HepG2 (cell line): ENCODE measurements around the gene EPHB3. TPM values are rescaled to one million over a fixed set of nuclear protein-coding genes. Genes with fewer than 3 reads are reported as not detected.

Experiments
- AFF4 ChIP-seq: sonication (generic); formaldehyde crosslinking; IDR thresholded peaks from 2 replicates; pipeline ENCODE4 v1.4.0; 2020; ENCODE audit warnings: missing genetic modification reagents
- CBFB ChIP-seq: sonication (generic); formaldehyde crosslinking; IDR thresholded peaks from 2 replicates; pipeline ENCODE4 v1.4.0; 2020; ENCODE audit warnings: missing genetic modification reagents
- CBX1 ChIP-seq: IDR thresholded peaks from one replicate; pipeline ENCODE4 v1.6.1; 2016; ENCODE audit warnings: antibody characterized with exemption, low read depth
- HOXA5 ChIP-seq: sonication (generic); formaldehyde crosslinking; IDR thresholded peaks from 2 replicates; pipeline ENCODE4 v1.4.0; 2020; ENCODE audit warnings: missing genetic modification reagents
- KDM2A ChIP-seq: sonication (generic); formaldehyde crosslinking; IDR thresholded peaks from 2 replicates; pipeline ENCODE4 v1.4.0; 2020; ENCODE audit warnings: low read depth, missing genetic modification reagents, borderline replicate concordance
- MEIS2 ChIP-seq: sonication (generic); formaldehyde crosslinking; IDR thresholded peaks from 2 replicates; pipeline ENCODE4 v1.9.0; 2021; ENCODE audit warnings: mild to moderate bottlenecking, missing genetic modification reagents
- NCOA5 ChIP-seq: sonication (generic); formaldehyde crosslinking; IDR thresholded peaks from 2 replicates; pipeline ENCODE4 v1.4.0; 2020; ENCODE audit warnings: missing genetic modification reagents
- PCBP1 ChIP-seq: fragments of 200-400 bp; formaldehyde crosslinking; IDR thresholded peaks from 2 replicates; pipeline ENCODE4 v1.6.1; 2017; ENCODE audit warnings: mild to moderate bottlenecking, low read depth, low read length, borderline replicate concordance
- RFXAP ChIP-seq: sonication (generic); formaldehyde crosslinking; IDR thresholded peaks from 2 replicates; pipeline ENCODE4 v1.4.0; 2020; ENCODE audit warnings: missing genetic modification reagents, borderline replicate concordance
- YY1 ChIP-seq: IDR thresholded peaks from 2 replicates; pipeline ENCODE4 v1.6.1; 2011; ENCODE audit warnings: low read length, low read depth, moderate library complexity, mild to moderate bottlenecking; ENCODE audit not compliant: insufficient read depth, insufficient replicate concordance
- ZMYM4 ChIP-seq: sonication (generic); formaldehyde crosslinking; IDR thresholded peaks from 2 replicates; pipeline ENCODE4 v1.8.1; 2023; ENCODE audit warnings: mild to moderate bottlenecking, missing genetic modification reagents
- ZNF3 ChIP-seq: IDR thresholded peaks from 2 replicates; pipeline ENCODE4 v1.7.0; 2017; ENCODE audit warnings: inconsistent platforms
- ZNF563 ChIP-seq: sonication (generic); formaldehyde crosslinking; IDR thresholded peaks from 2 replicates; pipeline ENCODE4 v1.8.0; 2022; ENCODE audit warnings: mild to moderate bottlenecking, moderate library complexity, missing genetic modification reagents
- ZNF720 ChIP-seq: sonication (generic); formaldehyde crosslinking; IDR thresholded peaks from 2 replicates; pipeline ENCODE4 v1.4.0; 2020; ENCODE audit warnings: missing genetic modification reagents
- ZNF891 ChIP-seq: sonication (generic); formaldehyde crosslinking; IDR thresholded peaks from 2 replicates; pipeline ENCODE4 v1.5.0; 2020; ENCODE audit warnings: mild to moderate bottlenecking, missing genetic modification reagents
- polyA plus RNA-seq, 8 experiments: library from polyadenylated mRNA; depleted of rRNA in 3 of 8; stranded (reverse) in 7 of 8; unstranded in 1 of 8; fragments of >200 nt; fragmentation: Illumina TruSeq in 4 of 8; extraction: Trizol in 4 of 8; gene quantifications; 2 replicates each; pipeline versions ENCODE4 v1.2.1 to v1.2.3, GENCODE V29; 2011 to 2016; ENCODE audit warnings: low read depth in 4 of 8, missing spikeins in 1 of 8, mixed read lengths in 1 of 8; ENCODE audit not compliant: insufficient read depth in 1 of 8
- total RNA-seq, 5 experiments: library from RNA; depleted of rRNA; stranded (reverse); fragments of >200 nt; fragmentation: Illumina TruSeq; extraction: Trizol; gene quantifications; 2 replicates each; pipeline ENCODE4 v1.2.3, GENCODE V29; 2016; ENCODE audit warnings: low read depth in 1 of 5
- TF ChIP-seq, protein P1 (sequence below): sonication (generic); formaldehyde crosslinking; IDR thresholded peaks from 2 replicates; pipeline ENCODE4 v1.5.1; 2020; ENCODE audit warnings: mild to moderate bottlenecking, moderate library complexity, missing genetic modification reagents
- TF ChIP-seq, protein P2 (sequence below): fragments of 450-650 bp; IDR thresholded peaks from 2 replicates; pipeline ENCODE4 v1.6.1; 2017; ENCODE audit warnings: mild to moderate bottlenecking
- TF ChIP-seq, protein P3 (sequence below): IDR thresholded peaks from 2 replicates; pipeline ENCODE4 v1.6.1; 2018; ENCODE audit warnings: missing genetic modification reagents, mild to moderate bottlenecking, missing compliant biosample characterization
- TF ChIP-seq, protein P4 (sequence below): sonication (generic); formaldehyde crosslinking; IDR thresholded peaks from 2 replicates; pipeline ENCODE4 v1.5.0; 2020; ENCODE audit warnings: missing genetic modification reagents

EPHB3 gene
- total and polyA plus RNA-seq, 2 of the 13 experiments (the other 11 are each of a cell fraction or from before 2014, with no cell fraction given): 0.01 TPM; not detected in 1

DNA sequence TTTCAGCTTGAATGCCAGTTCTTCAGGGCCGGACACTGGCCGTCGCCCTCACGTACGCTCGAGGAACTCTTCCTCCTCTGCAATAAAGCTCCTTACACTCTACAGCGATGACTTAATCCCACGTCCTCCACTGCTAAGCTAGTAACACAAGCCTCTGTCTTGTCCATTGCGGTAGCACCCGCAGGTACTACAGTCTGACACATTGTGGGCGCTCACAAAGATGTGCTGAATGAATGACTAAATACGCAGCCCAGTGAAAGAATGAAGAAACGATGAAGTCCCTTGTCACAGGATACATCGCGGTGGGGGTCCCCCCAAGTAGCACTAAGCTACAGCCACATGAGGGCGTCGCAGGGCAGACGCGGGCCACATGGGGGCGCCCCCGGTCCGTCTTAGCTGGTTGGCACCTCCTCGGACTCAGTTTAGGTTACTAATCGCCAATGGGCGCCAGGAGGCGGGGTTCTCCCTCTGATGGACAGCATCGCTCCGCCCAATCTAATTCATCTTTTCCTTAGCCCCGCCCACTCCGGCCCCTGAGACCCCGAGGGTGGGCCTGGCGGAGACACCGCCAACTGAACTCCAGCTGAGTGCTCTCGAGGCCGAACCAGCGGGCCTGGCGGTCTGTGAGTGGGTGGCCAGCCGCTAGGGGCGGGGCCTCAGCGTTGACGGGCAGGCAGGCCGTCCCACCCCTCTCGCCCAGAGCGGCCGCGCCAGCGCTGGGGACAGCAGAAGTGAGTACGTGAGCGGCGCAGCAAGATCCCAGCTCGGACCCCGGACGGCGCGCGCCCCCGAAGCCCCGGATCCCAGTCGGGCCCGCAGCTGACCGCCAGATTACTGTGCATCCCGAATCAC is at the start of gene EPHB3 (continued):
- TF ChIP-seq PCBP1 (0 out of 2 replicates have a peak, but pooled peaks have one; percentile 34), MEIS2 (CRISPR knock-in tag) (peak; percentile 29; the same call in 1 of the 2 replicates), HOXA5 (peak; percentile 58; the same call in 1 of the 2 replicates), KDM2A (CRISPR knock-in tag) (peak; percentile 69; the same call in 1 of the 2 replicates), ZNF720 (CRISPR knock-in tag) (no peak), ZNF891 (no peak), ZNF563 (CRISPR knock-in tag) (no peak), AFF4 (CRISPR knock-in tag) (no peak), CBX1 (peak; percentile 25), NCOA5 (CRISPR knock-in tag) (no peak), RFXAP (no peak), CBFB (CRISPR knock-in tag) (peak; percentile 7; the same call in 1 of the 2 replicates), YY1 (peak; percentile 63), ZNF3 (no peak), ZMYM4 (CRISPR knock-in tag) (peak; percentile 77)
- TF ChIP-seq, protein P1, sequence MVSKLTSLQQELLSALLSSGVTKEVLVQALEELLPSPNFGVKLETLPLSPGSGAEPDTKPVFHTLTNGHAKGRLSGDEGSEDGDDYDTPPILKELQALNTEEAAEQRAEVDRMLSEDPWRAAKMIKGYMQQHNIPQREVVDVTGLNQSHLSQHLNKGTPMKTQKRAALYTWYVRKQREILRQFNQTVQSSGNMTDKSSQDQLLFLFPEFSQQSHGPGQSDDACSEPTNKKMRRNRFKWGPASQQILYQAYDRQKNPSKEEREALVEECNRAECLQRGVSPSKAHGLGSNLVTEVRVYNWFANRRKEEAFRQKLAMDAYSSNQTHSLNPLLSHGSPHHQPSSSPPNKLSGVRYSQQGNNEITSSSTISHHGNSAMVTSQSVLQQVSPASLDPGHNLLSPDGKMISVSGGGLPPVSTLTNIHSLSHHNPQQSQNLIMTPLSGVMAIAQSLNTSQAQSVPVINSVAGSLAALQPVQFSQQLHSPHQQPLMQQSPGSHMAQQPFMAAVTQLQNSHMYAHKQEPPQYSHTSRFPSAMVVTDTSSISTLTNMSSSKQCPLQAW: peak; percentile 68; the same call in 1 of the 2 replicates
- TF ChIP-seq, protein P2, sequence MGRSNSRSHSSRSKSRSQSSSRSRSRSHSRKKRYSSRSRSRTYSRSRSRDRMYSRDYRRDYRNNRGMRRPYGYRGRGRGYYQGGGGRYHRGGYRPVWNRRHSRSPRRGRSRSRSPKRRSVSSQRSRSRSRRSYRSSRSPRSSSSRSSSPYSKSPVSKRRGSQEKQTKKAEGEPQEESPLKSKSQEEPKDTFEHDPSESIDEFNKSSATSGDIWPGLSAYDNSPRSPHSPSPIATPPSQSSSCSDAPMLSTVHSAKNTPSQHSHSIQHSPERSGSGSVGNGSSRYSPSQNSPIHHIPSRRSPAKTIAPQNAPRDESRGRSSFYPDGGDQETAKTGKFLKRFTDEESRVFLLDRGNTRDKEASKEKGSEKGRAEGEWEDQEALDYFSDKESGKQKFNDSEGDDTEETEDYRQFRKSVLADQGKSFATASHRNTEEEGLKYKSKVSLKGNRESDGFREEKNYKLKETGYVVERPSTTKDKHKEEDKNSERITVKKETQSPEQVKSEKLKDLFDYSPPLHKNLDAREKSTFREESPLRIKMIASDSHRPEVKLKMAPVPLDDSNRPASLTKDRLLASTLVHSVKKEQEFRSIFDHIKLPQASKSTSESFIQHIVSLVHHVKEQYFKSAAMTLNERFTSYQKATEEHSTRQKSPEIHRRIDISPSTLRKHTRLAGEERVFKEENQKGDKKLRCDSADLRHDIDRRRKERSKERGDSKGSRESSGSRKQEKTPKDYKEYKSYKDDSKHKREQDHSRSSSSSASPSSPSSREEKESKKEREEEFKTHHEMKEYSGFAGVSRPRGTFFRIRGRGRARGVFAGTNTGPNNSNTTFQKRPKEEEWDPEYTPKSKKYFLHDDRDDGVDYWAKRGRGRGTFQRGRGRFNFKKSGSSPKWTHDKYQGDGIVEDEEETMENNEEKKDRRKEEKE: no peak
- TF ChIP-seq, protein P3, sequence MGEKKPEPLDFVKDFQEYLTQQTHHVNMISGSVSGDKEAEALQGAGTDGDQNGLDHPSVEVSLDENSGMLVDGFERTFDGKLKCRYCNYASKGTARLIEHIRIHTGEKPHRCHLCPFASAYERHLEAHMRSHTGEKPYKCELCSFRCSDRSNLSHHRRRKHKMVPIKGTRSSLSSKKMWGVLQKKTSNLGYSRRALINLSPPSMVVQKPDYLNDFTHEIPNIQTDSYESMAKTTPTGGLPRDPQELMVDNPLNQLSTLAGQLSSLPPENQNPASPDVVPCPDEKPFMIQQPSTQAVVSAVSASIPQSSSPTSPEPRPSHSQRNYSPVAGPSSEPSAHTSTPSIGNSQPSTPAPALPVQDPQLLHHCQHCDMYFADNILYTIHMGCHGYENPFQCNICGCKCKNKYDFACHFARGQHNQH (CRISPR knock-in tag): peak; percentile 62; the same call in 1 of the 2 replicates
- TF ChIP-seq, protein P4, sequence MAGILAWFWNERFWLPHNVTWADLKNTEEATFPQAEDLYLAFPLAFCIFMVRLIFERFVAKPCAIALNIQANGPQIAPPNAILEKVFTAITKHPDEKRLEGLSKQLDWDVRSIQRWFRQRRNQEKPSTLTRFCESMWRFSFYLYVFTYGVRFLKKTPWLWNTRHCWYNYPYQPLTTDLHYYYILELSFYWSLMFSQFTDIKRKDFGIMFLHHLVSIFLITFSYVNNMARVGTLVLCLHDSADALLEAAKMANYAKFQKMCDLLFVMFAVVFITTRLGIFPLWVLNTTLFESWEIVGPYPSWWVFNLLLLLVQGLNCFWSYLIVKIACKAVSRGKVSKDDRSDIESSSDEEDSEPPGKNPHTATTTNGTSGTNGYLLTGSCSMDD (CRISPR knock-in tag): no peak
